COLO668 (cell line): Measurements from ENCODE around the gene ARID3C.

Experiments used
- DNase-seq: peaks from one replicate; lab custom pipeline; 2025; ENCODE audit not compliant: unreplicated experiment; lab: John Stamatoyannopoulos, UW

Gene ARID3C

GRCh38 chr9:34579808-34580163 is 49.1 kb downstream of the ARID3C start:
- DNase-seq = no peak

GRCh38 chr9:34579104-34579807 is 49.6 kb downstream of the ARID3C start:
- DNase-seq = no peak

GRCh38 chr9:34578241-34579103 is 50.4 kb downstream of the ARID3C start:
- DNase-seq = peak; percentile 19

- DNase-seq = no peak
Measured at GRCh38 chr9:34577400-34578240, 51.2 kb downstream of the ARID3C start.

GRCh38 chr9:34576597-34577399 is 52.1 kb downstream of the ARID3C start:
- DNase-seq = no peak

- no peak for DNase-seq
Measured at GRCh38 chr9:34575862-34576596, 52.8 kb downstream of the ARID3C start.

GRCh38 chr9:34575241-34575640 is 53.6 kb downstream of the ARID3C start:
- DNase-seq = no peak

GRCh38 chr9:34574571-34574970 is 54.3 kb downstream of the ARID3C start:
- DNase-seq = no peak

GRCh38 chr9:34573599-34574325 is 55.1 kb downstream of the ARID3C start:
- DNase-seq = no peak

- no peak for DNase-seq
Measured at GRCh38 chr9:34572628-34573027, 56.2 kb downstream of the ARID3C start.

- no peak for DNase-seq
Measured at GRCh38 chr9:34572092-34572491, 56.8 kb downstream of the ARID3C start.

GRCh38 chr9:34571481-34571810 is 57.4 kb downstream of the ARID3C start:
- no peak for DNase-seq
